HFFc6 (cell line): ENCODE measurements around the gene THPO. TPM values are rescaled to one million over a fixed set of nuclear protein-coding genes. Genes with fewer than 3 reads are reported as not detected.
A peak's percentile ranks its signal among the peaks of the same experiment; 100 is the strongest.

Experiments used
- DNase-seq: peaks from one replicate; pipeline ENCODE4 v3.0.0-alpha.2; 2018
- H3K27ac Mint-ChIP-seq: 2 replicates; pipeline ENCODE4 v1.8.0; 2020; ENCODE audit warnings: mild to moderate bottlenecking, mixed read lengths
- H3K27me3 Mint-ChIP-seq: 2 replicates; pipeline ENCODE4 v1.8.0; 2021; ENCODE audit warnings: mild to moderate bottlenecking, moderate library complexity, mixed read lengths; ENCODE audit not compliant: insufficient read depth
- H3K36me3 Mint-ChIP-seq: 2 replicates; pipeline ENCODE4 v1.8.0; 2021; ENCODE audit warnings: low read depth, mixed read lengths
- H3K4me1 Mint-ChIP-seq: 2 replicates; pipeline ENCODE4 v1.8.0; 2020; ENCODE audit warnings: low read depth, mixed read lengths
- H3K4me3 Mint-ChIP-seq: 2 replicates; pipeline ENCODE4 v1.8.0; 2020; ENCODE audit warnings: mild to moderate bottlenecking, moderate library complexity, mixed read lengths
- H3K9me3 Mint-ChIP-seq: 2 replicates; pipeline ENCODE4 v1.8.0; 2020; ENCODE audit warnings: mild to moderate bottlenecking, mixed read lengths
- CTCF ChIP-seq: fragments of 200-600 bp; sonication (generic); IDR thresholded peaks from 2 replicates; pipeline ENCODE4 v1.5.0; 2021; ENCODE audit warnings: antibody characterized with exemption, mild to moderate bottlenecking
- total RNA-seq, 6 experiments: library from RNA; stranded (reverse); fragmentation: NEBNext Ultra II Directional; extraction: Animal tissue kit (Norgen Biotek cat#: 25700); gene quantifications; 2 replicates in 1 of 6; 3 replicates in 5 of 6; pipeline ENCODE4 v1.2.3, GENCODE V29; 2021

The THPO gene
- total RNA-seq, 6 experiments from 2014 or later = not detected

- Mint-ChIP-seq H3K4me3 (peak within 1 kb of the TSS; percentile 20; the same call in 1 of the 2 replicates), H3K9me3 (no peaks in the 10 kb centered on the region), H3K27ac (no peak within 1 kb of the TSS), H3K27me3 (peaks cover 48% of the 10 kb centered on the region), H3K4me1 (peaks cover 6% of the 10 kb centered on the region; the same call in 1 of the 2 replicates), H3K36me3 (no peaks in the 10 kb centered on the region)
- DNase-seq = no peak
- TF ChIP-seq CTCF = no peak
Observed at GRCh38 chr3:184379358-184380184, 1.6 kb upstream of the THPO start, which contains the start of gene CHRD. Gene CHRD (plus strand): TSS chr3:184380054. CDS start chr3:184380319, 265 bp downstream.

- no peak for DNase-seq
- Mint-ChIP-seq H3K4me1 (peaks cover 7% of the 10 kb centered on the region), H3K27ac (no peak overlapping the region), H3K27me3 (peaks cover 47% of the 10 kb centered on the region), H3K9me3 (no peaks in the 10 kb centered on the region), H3K4me3 (peak overlapping the region; percentile 20; the same call in 1 of the 2 replicates), H3K36me3 (no peaks in the 10 kb centered on the region)
- no peak for TF ChIP-seq CTCF
Observed at GRCh38 chr3:184378651-184379357, 797 bp upstream of the THPO start.

GRCh38 chr3:184377374-184377773 lies 633 bp downstream of the THPO start:
- no peaks in the 10 kb centered on the region for H3K9me3 Mint-ChIP-seq
- peaks cover 44% of the 10 kb centered on the region for H3K27me3 Mint-ChIP-seq
- no peak for TF ChIP-seq CTCF
- H3K4me1 Mint-ChIP-seq = peaks cover 14% of the 10 kb centered on the region
- H3K4me3 Mint-ChIP-seq = no peak overlapping the region
- no peak for DNase-seq
- no peaks in the 10 kb centered on the region for H3K36me3 Mint-ChIP-seq
- no peak overlapping the region for H3K27ac Mint-ChIP-seq

- no peak overlapping the region for H3K27ac Mint-ChIP-seq
- no peak for TF ChIP-seq CTCF
- H3K36me3 Mint-ChIP-seq = no peaks in the 10 kb centered on the region
- H3K4me3 Mint-ChIP-seq = no peak overlapping the region
- H3K4me1 Mint-ChIP-seq = peaks cover 24% of the 10 kb centered on the region
- H3K27me3 Mint-ChIP-seq = peaks cover 35% of the 10 kb centered on the region
- no peak for DNase-seq
- no peaks in the 10 kb centered on the region for H3K9me3 Mint-ChIP-seq
Observed at GRCh38 chr3:184375747-184376461, 2.1 kb downstream of the THPO start.

- Mint-ChIP-seq H3K4me3 (no peak overlapping the region), H3K27ac (no peak overlapping the region), H3K4me1 (peaks cover 32% of the 10 kb centered on the region), H3K27me3 (peaks cover 27% of the 10 kb centered on the region), H3K36me3 (peaks cover 13% of the 10 kb centered on the region), H3K9me3 (no peaks in the 10 kb centered on the region)
- DNase-seq = peak; percentile 21
- no peak for TF ChIP-seq CTCF
Observed at GRCh38 chr3:184373422-184373821, 4.6 kb downstream of the THPO start.
